NT2/D1 (cell line): Measurements from ENCODE around the gene OGFR.

ENCODE experiments used
- YY1 ChIP-seq: IDR thresholded peaks from 2 replicates; pipeline ENCODE4 v1.6.1; 2011; ENCODE audit not compliant: insufficient read length, insufficient read depth
- ZNF274 ChIP-seq: IDR thresholded peaks from 2 replicates; pipeline ENCODE4 v1.6.1; 2011; ENCODE audit warnings: mild to moderate bottlenecking, low read depth, low read length

DNA sequence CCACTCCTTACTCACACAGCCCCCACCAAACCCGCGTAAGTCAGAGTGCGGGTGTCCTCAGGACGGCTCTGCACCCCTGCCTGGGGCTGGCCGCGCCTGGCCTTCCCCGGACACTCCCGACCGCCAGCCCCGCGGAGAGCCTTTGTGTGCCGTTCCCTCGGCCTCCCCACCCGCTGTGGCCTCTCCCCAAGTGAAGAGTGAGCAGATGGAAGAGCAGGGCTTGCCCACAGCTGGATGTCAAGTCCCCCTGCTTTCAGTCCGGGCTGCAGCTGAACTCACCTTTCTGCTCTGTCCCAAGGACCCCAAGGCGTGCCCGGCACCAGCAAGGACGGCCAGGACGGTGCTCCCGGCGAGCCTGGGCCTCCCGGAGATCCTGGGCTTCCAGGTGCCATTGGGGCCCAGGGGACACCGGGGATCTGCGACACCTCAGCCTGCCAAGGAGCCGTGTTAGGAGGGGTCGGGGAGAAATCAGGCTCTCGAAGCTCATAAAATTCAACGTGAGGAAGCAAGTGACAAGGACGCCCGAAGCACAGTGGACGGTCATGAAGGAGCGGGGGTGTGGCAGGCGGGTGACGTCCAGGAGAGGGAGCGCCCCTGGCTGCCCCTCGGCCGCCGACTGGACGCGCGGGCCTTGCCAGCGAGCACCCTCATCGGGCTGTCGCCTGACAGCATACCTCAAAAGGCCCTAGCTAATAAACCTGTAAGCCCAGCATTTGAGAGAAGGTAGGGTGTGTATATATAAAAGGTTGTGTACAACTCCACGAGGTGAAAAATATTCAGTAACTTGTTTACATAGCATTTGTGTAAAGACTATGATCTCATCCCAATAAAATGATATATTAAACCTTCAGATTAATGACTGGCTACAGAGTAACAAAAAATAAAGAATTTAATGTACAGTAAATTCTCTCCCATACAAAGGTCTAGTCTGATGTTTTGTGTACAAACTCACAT, 35.9 kb downstream of the OGFR start:
- TF ChIP-seq YY1 (no peak), ZNF274 (no peak)
